Bronchial epithelial cell (primary cell): ENCODE measurements around the gene SYNC. TPM values are rescaled to one million over a fixed set of nuclear protein-coding genes. Genes with fewer than 3 reads are reported as not detected.
A peak's percentile ranks its signal among the peaks of the same experiment; 100 is the strongest.
"Not testable (repeated sequence)": the region's sequence is repeated elsewhere in the genome, so short reads cannot be mapped to it uniquely, and the experiment has no call there.

Source experiments
- DNase-seq: peaks from one replicate; pipeline ENCODE4 v3.0.0-alpha.2; 2010; ENCODE audit warnings: low read depth
- FAIRE-seq: peaks from 2 replicates; lab custom pipeline; 2011; peaks lifted over from hg19 to GRCh38; lab: Jason Lieb, UNC
- H3K27me3 ChIP-seq: 2 replicates; pipeline ENCODE4 v1.5.1; 2011; ENCODE audit warnings: low read length; ENCODE audit not compliant: control insufficient read depth, insufficient read depth
- H3K36me3 ChIP-seq: 2 replicates; pipeline ENCODE4 v1.5.1; 2011; ENCODE audit warnings: low read length; ENCODE audit not compliant: control insufficient read depth, insufficient read depth
- H3K4me3 ChIP-seq: 2 replicates; pipeline ENCODE4 v1.5.1; 2011; ENCODE audit warnings: mild to moderate bottlenecking, low read depth, low read length, control low read depth
- total RNA-seq: library from RNA; depleted of rRNA; stranded (reverse); fragments of >200 nt; gene quantifications from 2 replicates; pipeline ENCODE4 v1.2.1, GENCODE V29; 2014
- TF ChIP-seq, protein P1 (sequence below): IDR thresholded peaks from 2 replicates; pipeline ENCODE4 v1.5.1; 2011; ENCODE audit warnings: mild to moderate bottlenecking, moderate library complexity, low read length, control low read depth, inconsistent platforms; ENCODE audit not compliant: insufficient read depth, severe bottlenecking

Gene SYNC
- total RNA-seq, 1 donor from 2014 or later = 3.4 TPM

DNA sequence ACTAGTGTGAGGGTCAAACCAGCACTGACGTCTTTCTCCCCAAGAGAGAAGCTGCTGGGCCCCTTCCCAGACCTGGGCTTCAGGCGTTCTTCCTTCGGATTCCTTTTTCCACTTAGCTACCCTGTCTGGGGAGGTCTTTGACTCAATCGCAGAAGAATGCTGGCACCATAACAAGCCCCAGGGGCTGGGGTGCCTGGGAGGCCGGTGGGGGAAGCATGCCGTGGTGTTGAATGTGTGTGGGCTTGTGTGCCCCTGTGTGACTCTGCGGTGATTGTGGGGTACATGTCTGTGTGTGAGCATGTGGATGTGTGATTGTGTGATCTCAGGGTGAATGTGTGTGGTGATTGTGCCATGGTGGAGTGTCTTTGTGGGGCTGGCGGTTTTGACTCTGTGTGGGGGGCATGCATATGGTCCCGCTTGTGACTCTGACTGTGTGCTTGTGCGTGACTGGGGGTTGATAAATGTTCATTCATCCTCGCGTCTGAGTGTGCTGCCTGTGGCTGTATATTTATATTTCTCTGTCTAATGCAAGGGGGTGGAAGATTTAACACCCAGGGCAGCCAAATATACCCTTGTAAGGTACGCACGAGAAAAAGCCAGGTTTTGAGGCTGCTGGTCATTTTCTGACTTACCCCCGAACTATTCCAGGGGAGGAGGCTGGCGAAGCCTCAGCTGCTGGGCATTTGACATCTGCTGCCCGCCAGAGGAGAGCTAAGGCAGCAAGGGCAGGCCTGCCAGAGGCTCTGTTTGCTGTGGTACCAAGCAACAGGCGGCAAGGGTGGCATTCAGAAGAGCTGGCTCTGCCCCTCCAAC is 1.1 kb upstream of the SYNC start:
- DNase-seq (peak; percentile 69), FAIRE-seq (no peak)
- TF ChIP-seq, protein P1, sequence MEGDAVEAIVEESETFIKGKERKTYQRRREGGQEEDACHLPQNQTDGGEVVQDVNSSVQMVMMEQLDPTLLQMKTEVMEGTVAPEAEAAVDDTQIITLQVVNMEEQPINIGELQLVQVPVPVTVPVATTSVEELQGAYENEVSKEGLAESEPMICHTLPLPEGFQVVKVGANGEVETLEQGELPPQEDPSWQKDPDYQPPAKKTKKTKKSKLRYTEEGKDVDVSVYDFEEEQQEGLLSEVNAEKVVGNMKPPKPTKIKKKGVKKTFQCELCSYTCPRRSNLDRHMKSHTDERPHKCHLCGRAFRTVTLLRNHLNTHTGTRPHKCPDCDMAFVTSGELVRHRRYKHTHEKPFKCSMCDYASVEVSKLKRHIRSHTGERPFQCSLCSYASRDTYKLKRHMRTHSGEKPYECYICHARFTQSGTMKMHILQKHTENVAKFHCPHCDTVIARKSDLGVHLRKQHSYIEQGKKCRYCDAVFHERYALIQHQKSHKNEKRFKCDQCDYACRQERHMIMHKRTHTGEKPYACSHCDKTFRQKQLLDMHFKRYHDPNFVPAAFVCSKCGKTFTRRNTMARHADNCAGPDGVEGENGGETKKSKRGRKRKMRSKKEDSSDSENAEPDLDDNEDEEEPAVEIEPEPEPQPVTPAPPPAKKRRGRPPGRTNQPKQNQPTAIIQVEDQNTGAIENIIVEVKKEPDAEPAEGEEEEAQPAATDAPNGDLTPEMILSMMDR = no peak
- H3K4me3 ChIP-seq = peak overlapping the region; percentile 61
- no peaks in the 10 kb centered on the region for H3K27me3 ChIP-seq
- no peaks in the 10 kb centered on the region for H3K36me3 ChIP-seq

DNA sequence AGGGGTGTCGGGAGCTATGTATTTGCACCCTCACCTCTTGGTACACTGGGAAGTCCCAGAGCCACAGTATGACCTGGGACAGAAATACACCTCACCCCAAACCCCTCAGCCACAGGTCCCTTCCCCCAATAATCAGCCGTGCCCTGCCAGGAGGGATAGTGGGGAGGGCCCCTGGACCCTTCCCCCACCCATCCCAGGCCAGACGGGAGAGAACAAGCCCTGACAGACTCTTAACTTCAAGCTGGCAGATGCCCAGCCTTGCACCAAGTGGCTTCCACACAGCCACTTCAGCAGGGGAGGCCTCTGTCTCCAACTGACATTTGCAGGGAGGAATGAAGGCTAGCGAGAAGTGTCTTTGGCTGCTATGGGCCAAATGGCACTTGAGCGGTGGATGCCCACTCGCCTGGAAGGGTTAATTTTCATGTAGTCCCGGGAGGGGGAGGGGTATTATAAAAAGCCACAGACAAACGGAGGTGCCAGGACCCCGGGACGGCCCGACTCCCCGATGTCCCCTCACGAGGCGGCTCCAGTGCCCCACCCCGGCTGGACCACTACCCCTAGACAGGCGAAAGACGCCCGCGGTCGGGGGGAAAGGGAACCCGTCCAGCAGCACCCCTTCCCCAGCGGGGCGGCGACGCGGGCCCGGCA is 495 bp downstream of the SYNC start:
- peak overlapping the region; percentile 61 for H3K4me3 ChIP-seq
- TF ChIP-seq, protein P1 = no peak
- no peaks in the 10 kb centered on the region for H3K27me3 ChIP-seq
- no peaks in the 10 kb centered on the region for H3K36me3 ChIP-seq
- peak; percentile 42 for DNase-seq
- FAIRE-seq = no peak

DNA sequence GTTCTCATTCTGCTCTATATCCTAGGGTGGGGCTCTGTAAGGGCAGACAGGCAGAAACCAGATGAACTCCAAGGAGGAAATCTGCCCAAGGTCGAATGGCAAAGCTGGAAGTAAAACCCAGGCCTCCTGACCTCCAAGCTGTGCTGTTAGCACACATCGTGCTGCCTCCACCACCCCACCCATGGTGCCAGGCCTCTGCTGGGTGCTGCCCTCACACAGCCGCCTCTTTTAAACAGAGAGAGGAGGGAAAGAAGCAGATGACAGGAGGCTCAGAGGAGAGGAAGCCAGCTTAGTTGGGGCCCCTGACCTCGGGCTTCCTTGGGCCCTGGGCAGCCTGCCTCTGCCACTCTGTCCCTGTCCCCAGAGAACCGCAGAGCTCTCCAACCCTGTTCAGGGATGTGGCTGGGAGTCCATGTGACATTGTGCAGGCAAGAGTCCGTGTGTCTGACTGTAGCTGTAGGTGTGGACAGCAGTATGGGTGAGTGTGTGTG is 1.1 kb downstream of the SYNC start:
- Histone ChIP-seq H3K27me3 (no peaks in the 10 kb centered on the region), H3K4me3 (peak overlapping the region; percentile 61), H3K36me3 (no peaks in the 10 kb centered on the region)
- no peak for DNase-seq
- TF ChIP-seq, protein P1 = no peak
- no peak for FAIRE-seq

DNA sequence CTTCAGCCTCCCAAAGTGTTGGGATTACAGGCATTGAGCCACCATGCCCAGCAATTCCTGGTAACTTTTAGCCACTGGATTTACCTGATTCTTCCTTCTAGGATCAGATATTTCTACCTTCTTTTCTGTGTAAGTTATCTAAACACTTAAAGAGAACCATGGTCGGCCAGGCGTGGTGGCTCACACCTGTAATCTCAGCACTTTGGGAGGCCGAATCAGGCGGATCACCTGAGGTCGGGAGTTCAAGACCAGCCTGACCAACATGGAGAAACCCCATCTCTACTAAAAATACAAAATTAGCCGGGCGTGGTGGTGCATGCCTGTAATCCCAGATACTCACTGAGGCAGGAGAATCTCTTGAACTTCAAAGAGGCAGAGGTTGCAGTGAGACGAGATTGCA is 5.6 kb downstream of the SYNC start:
- DNase-seq, H3K36me3 ChIP-seq, FAIRE-seq, H3K27me3 ChIP-seq, H3K4me3 ChIP-seq: not testable (repeated sequence)

DNA sequence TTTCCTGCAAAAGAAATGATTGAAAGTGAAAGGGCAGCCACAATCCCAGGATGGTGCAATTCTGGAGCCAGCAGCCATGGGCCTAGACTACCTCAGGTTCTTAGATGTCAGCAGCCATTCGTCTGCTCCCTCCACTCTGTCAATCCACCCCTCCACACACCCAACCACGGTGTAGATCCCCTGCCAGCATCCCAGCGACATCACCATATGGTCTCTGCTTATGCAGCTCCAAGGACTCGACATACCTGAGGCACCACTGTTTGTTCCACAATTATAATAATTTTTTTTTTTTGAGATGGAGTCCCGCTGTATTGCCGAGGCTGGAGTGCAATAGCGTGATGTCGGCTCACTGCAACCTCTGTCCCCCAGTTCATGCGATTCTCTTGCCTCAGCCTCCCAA is 6.5 kb downstream of the SYNC start:
- TF ChIP-seq, protein P1 = no peak
- H3K27me3 ChIP-seq = no peaks in the 10 kb centered on the region
- no peak for FAIRE-seq
- no peak for DNase-seq
- peaks cover 4% of the 10 kb centered on the region for H3K36me3 ChIP-seq
- H3K4me3 ChIP-seq = no peak overlapping the region
